Parathyroid adenoma (tissue), 2 donors: ENCODE results near the gene ACOX1.
A peak's percentile ranks its signal among the peaks of the same experiment; 100 is the strongest.

Source experiments
- H2AFZ ChIP-seq: fragments of 300-600 bp; sonication (generic); one replicate; pipeline ENCODE4 v1.7.0; 2017; ENCODE audit warnings: antibody characterized with exemption, mild to moderate bottlenecking
- H3K27ac ChIP-seq: fragments of 300-600 bp; sonication (generic); one replicate; pipeline ENCODE4 v1.7.0; 2017
- H3K27me3 ChIP-seq: fragments of 300-600 bp; sonication (generic); one replicate; pipeline ENCODE4 v1.7.0; 2017; ENCODE audit warnings: low read length; ENCODE audit not compliant: control insufficient read depth, insufficient read depth
- H3K36me3 ChIP-seq: fragments of 300-600 bp; sonication (generic); one replicate; pipeline ENCODE4 v1.7.0; 2017; ENCODE audit warnings: low read length; ENCODE audit not compliant: control insufficient read depth, insufficient read depth
- H3K4me1 ChIP-seq: fragments of 300-600 bp; sonication (generic); one replicate; pipeline ENCODE4 v1.7.0; 2017; ENCODE audit warnings: control low read depth
- H3K4me2 ChIP-seq: fragments of 300-600 bp; sonication (generic); one replicate; pipeline ENCODE4 v1.7.0; 2017; ENCODE audit warnings: low read length
- H3K4me3 ChIP-seq: fragments of 300-600 bp; sonication (generic); one replicate; pipeline ENCODE4 v1.7.0; 2017; ENCODE audit warnings: low read depth, low read length
- H3K79me2 ChIP-seq: fragments of 300-600 bp; sonication (generic); one replicate; pipeline ENCODE4 v1.7.0; 2017; ENCODE audit warnings: control low read depth
- H3K9ac ChIP-seq: fragments of 300-600 bp; sonication (generic); one replicate; pipeline ENCODE4 v1.7.0; 2017; ENCODE audit warnings: mild to moderate bottlenecking
- H3K9me3 ChIP-seq: fragments of 300-600 bp; sonication (generic); one replicate; pipeline ENCODE4 v1.7.0; 2017; ENCODE audit warnings: low read length; ENCODE audit not compliant: control insufficient read depth
- TF ChIP-seq, protein P1 (sequence below): fragments of 300-600 bp; sonication (generic); IDR thresholded peaks from one replicate; pipeline ENCODE4 v1.7.0; 2017; ENCODE audit warnings: antibody characterized with exemption, mild to moderate bottlenecking
- donor health status: primary hyperparathyroidism.

Gene ACOX1

DNA sequence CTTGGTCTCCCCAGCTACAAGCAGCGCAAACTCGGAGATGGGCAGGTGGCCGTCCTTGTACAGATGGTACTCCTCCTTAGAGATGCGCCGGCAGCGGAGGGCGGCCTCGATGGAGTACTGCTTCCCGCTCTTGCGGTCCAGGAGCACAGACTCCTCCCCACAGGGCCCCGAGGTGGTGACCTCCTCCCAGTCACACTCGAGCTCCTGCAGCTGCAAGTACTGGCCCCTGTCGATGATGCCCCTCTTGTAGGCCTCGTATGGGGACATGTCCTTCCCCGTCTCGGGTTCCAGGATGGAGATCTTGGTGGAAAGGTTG, 28.8 kb upstream of the ACOX1 start:
- Histone ChIP-seq H3K27ac (no peak overlapping the region), H3K4me1 (no peaks in the 10 kb centered on the region), H3K79me2 (no peaks in the 10 kb centered on the region), H3K9me3 (no peaks in the 10 kb centered on the region), H3K4me3 (no peak overlapping the region), H3K9ac (no peak overlapping the region), H2AFZ (no peak overlapping the region), H3K27me3 (no peaks in the 10 kb centered on the region), H3K4me2 (no peak overlapping the region), H3K36me3 (no peaks in the 10 kb centered on the region)
- TF ChIP-seq, protein P1, sequence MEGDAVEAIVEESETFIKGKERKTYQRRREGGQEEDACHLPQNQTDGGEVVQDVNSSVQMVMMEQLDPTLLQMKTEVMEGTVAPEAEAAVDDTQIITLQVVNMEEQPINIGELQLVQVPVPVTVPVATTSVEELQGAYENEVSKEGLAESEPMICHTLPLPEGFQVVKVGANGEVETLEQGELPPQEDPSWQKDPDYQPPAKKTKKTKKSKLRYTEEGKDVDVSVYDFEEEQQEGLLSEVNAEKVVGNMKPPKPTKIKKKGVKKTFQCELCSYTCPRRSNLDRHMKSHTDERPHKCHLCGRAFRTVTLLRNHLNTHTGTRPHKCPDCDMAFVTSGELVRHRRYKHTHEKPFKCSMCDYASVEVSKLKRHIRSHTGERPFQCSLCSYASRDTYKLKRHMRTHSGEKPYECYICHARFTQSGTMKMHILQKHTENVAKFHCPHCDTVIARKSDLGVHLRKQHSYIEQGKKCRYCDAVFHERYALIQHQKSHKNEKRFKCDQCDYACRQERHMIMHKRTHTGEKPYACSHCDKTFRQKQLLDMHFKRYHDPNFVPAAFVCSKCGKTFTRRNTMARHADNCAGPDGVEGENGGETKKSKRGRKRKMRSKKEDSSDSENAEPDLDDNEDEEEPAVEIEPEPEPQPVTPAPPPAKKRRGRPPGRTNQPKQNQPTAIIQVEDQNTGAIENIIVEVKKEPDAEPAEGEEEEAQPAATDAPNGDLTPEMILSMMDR, result no peak

DNA sequence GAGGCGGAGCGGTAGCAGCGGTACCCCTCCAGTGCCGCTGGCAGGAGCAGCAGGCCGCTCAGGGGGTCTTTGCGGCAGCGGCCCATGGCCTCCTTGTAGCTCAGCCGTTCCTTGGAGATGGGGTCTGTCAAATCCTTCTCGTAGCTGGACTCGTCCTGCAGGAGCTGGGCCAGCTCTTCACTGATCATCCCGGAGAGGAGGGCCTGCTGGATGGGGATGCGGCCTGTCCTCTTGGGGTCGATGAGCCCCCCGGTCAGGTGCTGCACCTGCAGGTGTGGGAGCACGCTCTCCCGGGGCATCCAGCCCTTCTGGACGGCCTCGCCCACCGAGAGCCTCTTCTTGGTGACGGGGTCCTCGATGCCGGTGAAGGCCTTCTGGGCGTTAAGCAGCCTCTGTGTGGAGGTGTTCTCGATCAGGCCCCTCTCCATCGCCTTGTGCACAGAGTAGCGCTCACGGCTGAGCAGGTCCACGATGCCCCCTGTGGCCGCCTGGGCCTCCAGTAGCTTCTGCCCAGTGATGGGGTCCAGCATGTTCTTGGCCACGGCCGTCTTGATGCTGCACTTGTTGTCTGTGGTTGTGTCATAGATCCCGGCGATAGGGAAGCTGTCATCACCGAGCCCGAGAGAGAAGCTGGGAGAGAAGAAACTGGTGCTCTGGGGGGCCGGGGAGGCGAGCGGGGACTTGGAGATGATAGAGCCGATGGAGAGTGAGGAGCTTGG, 28.3 kb upstream of the ACOX1 start:
- no peak overlapping the region for H3K4me3 ChIP-seq
- H3K4me2 ChIP-seq, result no peak overlapping the region
- H3K79me2 ChIP-seq, result no peaks in the 10 kb centered on the region
- no peaks in the 10 kb centered on the region for H3K9me3 ChIP-seq
- H3K36me3 ChIP-seq, result no peaks in the 10 kb centered on the region
- H3K27ac ChIP-seq, result no peak overlapping the region
- no peak overlapping the region for H2AFZ ChIP-seq
- H3K27me3 ChIP-seq, result no peaks in the 10 kb centered on the region
- H3K4me1 ChIP-seq, result no peaks in the 10 kb centered on the region
- TF ChIP-seq, protein P1, result no peak
- H3K9ac ChIP-seq, result no peak overlapping the region

DNA sequence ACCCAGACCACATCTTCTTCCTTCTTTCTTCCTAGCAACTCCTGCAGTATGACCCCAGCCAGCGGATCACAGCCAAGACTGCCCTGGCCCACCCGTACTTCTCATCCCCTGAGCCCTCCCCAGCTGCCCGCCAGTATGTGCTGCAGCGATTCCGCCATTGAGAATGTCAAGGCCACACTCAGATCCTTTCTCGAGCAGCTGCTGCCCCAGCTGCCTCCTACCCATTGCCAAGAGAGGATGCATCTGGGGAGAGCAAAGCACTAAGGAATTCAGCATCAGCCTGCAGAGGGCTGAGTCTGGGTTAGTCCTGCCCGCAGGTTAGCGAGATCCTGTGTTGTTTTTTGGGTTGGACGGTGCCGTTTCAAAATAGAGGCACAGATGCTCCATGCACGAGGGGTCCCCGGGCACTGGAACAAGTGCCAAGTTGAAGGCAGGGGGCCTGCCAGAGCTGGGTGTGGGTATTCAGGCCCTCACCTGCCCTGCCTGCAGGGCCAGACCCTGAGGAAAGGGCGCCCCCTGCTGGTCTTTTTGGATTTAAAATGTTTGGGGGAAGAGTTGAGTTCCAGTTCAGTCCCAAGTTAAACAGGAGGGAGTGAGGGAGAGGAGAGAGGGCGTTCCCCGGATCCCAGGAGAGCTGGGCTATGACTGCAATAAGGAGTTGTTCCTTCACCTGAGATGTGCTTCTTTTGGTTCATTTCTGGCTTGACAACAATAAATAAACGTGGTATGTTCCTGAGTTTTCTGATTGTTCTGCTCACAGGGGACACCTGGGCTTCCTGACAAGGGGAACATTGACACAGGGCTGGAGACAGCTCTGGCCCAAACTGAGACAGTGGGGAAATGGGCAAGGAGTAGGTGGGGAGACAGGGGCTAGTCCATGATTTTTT, 26.5 kb upstream of the ACOX1 start:
- Histone ChIP-seq H3K79me2 (no peaks in the 10 kb centered on the region), H3K4me1 (no peaks in the 10 kb centered on the region), H3K27ac (no peak overlapping the region), H3K36me3 (no peaks in the 10 kb centered on the region), H3K9ac (no peak overlapping the region), H3K9me3 (no peaks in the 10 kb centered on the region), H3K4me2 (no peak overlapping the region), H3K27me3 (no peaks in the 10 kb centered on the region), H2AFZ (no peak overlapping the region), H3K4me3 (no peak overlapping the region)
- TF ChIP-seq, protein P1, result peak; percentile 69

DNA sequence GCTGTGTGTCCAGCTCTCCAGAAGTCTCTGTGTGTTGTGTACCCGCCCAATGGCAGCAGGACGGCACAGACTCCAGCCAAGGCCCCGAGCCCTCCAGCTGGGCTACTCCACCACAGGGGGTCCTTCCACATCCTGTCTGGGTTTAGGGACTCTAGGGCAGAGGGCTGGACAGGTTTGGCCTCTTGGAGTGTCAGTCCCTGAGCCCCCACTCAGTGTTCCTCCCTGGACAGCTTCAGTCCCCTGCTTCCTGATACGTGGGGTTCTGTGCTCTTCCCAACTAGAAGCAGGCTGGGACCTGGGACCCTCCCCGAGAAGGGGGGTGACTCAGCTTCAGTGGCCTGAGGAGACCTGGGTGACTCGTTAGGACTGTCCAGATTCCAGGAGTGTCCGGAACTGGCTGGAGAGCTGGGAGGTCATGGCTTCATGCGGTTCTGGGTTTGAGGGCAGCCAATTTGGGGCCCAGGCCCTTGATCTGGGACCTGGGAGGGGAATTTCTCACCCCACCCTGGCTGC, 25.8 kb upstream of the ACOX1 start:
- Histone ChIP-seq H3K36me3 (no peaks in the 10 kb centered on the region), H3K27ac (no peak overlapping the region), H2AFZ (no peak overlapping the region), H3K79me2 (no peaks in the 10 kb centered on the region), H3K9me3 (no peaks in the 10 kb centered on the region), H3K4me2 (no peak overlapping the region), H3K4me1 (no peaks in the 10 kb centered on the region), H3K27me3 (no peaks in the 10 kb centered on the region), H3K9ac (no peak overlapping the region), H3K4me3 (no peak overlapping the region)
- TF ChIP-seq, protein P1, result no peak
